HS-5 (cell line): ENCODE results near the gene C19orf67.

ENCODE experiments used
- DNase-seq: peaks from one replicate; pipeline ENCODE4 v3.0.0-alpha.2; 2012; ENCODE audit warnings: low read depth

Gene C19orf67

DNA sequence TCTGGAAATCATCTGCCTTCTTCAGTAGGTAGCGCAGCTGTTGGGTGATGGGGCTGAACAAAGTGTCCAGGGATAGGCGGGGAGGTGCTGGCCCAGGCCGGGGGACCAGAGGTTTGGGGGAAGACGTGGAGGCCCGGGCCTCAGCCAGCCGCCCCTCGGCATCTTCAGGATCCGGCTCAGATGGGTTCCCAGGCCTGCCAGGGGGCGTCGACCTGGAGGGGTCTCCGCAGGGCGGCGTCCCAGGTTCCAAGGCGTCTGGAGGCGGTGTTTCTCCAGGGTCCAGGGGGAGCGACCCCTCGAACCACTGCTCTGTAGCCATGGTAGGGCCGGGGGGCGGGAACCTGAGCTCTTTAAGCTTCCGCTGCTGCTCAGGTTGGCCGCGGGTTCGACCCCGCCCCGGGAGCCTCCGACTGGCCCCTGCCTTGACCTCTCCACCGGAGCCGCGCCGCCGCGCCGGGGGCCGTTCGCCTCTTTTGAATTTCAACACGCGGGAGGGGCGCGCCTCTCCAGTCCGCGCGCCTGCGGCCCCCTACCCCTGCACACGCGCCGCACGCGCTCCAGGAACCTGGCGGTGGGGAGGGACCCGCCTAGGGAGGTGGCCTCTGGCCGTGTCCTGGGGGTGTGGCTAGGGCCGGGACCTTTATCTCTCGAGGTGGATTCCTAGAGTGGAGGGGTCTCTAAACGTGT is at the start of gene C19orf67:
C19orf67 (minus strand) TSS at position 475 of the 687 bp plus-strand sequence; CDS start at position 319, 156 bp downstream.
- no peak for DNase-seq

DNA sequence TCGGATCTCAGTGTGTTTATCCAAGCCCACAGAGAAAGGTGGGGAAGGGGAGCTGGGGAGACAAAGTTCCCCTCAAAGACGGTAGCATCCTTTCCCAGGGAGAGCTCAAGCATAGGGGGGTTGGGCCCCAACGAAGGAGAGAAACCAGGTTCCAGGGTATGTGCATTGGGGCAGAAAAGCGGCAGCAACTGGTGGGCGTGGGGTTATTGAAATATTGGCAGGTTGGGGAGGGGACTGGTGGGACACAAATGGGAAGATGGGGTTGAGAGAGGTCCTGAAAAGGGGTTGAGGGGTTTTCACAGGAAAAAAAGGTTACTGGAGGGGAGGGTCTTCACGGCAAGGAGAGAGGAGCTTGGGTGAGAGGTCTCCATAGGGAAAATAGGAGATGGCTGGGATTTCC is 49.8 kb upstream of the C19orf67 start:
- no peak for DNase-seq

DNA sequence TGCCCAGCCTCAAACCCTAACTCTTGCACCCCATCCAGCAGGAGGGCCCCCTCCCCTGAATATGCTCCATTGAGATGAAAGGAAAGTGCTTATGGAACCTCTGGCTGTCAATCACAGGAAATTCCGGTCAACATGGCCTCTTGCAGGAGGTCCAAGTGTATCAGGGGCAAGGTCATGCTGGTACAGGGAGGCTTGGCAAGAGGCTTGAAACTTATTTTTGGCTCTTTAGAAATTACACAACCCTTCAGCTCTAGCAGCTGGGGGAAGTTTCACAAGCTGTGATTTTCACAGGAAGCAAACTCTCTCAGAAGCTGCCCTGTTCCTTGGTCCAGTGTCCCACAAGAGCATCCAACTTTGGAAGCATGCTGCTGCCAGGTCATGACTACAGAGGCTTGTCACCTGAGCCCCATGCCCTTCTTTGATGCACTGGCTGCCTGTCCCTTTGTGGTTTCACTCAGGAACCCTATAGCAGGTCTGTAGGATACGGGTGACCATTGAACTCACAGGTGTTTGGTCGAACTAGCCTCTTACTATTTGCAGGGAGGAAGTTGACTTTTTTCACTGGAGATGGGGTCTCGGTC is 42.4 kb upstream of the C19orf67 start:
- DNase-seq: no peak

DNA sequence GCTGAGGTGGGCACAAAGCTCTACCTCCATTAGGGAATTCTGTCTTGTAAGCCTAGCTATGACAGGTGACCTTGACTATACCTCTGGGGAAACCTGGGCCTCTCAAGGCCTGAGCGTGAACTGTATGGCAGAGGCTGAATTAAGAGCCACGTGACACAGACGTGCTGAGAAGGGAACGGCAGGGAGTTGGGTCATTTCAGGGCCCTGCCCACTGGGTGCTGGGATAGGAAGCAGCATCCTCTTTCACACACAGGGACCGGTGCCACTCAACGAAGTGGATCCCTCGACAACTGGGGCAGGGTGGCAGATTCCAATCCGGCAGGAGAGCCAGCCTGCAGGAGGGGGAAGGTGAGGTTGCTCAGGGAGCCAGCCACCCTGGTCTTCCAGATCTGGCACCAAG is 41.6 kb upstream of the C19orf67 start:
- no peak for DNase-seq

DNA sequence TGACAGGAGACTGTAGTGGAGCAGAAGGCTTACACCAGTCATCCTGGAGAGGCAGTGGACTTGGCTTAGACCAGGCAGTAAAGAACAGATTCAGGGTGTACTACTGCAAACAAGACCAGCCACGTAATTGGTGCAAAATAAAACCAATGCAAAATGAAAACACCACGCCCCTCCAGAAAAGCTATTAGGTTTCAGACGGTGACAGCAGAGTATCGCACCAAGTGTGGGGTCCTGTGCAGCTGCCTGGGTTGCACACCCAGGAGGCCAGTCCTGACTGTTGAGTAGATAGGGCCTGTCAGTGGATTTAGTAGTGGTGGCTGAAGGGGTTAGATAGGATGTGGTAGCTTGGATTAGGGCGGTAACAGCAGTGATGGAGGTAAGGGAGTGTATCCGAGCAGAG is 37.3 kb upstream of the C19orf67 start:
- DNase-seq: no peak

DNA sequence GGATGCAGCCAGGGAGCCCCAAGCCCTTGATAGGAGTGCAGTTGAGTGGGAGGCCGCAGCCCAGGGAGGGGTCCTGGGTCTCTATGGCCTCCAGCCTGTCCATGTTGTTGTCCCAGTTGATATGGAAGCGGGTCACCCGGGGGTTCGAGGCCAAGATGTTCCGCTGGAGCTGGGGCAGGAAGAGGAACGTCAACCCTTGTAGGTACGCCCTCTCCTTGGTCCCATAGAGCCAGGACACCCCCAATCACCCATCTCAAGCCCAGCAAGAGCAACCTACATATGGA is 34.9 kb upstream of the C19orf67 start:
- no peak for DNase-seq

DNA sequence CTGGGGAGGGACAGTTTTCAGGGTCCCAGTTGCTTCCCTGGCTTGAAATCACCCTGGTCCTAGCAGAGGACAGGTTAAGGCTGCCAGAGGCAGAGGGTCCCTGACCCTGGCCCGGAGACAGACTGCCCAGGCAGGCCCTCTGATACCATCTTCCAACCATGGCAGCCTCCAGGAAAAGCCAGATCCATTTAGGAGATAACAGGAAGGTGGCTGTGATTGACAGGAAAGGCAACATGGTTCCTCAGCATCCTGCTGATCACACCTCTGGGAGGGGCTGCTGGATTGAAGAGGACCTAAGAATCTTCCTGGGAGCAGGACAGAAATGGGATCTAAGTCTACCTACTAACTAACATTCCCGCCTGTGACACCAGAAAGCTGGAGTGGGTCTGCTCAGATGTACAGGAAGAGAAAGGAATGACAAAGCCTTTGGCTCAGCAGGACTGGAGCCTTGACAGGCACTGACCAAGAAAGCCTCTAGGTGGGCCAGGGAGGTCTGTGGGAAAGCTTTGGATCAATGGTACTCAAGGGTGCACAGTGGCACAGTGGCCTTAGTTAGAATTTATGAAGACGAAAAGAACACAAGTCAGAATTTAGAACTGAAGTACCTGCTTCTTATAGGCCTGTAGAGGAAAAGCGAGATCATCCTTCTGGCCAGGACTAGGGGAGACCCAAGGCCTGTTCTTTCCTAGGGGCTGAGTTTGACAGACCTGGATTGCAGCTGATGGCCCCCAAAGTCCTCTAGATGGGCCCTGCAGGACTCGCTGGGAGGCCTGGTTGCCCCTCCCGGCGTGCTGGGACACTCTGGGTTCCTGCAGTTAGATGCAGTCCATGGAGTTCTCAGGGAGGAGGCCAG is 34.3 kb upstream of the C19orf67 start:
- DNase-seq: no peak

DNA sequence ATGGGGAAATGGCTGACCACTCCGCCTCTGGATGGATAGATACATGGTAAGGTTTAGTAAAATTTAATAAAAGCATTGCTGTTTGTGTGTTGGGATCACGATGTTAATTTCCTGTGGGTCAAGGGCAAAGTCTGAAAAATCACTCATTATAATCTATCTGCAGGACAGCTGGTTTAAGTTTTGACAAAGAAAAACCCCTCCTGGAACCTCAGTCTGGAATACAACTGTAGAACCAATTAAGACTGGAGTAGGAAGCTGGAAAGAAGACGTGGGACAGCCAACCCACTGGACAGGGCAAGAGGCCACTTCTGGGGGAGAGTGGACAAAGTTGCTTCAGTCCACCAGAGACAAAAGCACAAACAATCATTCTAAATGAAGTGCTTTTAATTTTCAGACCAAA is 33.6 kb upstream of the C19orf67 start:
- no peak for DNase-seq

DNA sequence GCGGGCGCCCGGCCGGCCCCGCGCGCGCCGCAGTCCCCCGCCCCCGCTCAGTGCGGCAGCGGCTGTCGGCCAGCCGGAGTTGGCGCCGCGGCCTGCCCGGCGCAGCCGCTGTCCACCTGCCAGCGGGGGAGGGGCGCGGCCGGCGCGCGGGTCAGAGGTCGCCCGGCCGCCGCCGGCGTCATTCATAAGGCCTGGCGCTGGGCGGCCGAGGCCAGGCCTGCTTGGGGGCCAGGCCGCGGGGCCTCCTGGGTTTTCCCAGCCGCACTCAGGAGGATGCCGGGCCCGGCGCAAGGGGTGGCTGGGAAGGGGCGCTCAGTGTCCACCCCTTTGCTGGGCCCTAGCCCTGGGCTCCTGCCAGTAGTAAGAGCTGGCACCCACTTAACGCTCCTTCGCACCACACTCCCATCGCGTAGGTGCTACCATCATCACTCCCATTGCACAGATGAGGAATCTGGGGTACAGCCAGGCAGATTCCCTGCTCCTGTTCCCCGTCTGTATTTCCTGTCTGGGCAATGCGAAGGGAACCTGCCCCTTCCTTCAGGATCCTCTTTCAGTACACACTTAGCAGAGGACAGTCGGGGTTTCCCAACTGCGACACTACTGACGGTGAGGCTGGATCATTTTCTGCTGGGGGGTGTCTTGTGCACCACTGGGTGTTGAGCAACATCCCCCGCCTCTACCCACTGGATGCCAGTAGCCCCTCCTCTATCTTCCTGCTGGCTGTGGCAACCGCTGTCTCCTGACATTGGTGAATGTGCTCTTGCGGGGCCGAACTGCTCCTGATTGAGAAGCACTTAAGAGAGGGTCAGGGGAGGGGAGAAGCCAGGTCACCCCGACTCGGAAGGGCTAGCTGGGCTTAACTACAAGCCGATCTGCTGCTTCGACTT is 32.8 kb upstream of the C19orf67 start:
- no peak for DNase-seq

DNA sequence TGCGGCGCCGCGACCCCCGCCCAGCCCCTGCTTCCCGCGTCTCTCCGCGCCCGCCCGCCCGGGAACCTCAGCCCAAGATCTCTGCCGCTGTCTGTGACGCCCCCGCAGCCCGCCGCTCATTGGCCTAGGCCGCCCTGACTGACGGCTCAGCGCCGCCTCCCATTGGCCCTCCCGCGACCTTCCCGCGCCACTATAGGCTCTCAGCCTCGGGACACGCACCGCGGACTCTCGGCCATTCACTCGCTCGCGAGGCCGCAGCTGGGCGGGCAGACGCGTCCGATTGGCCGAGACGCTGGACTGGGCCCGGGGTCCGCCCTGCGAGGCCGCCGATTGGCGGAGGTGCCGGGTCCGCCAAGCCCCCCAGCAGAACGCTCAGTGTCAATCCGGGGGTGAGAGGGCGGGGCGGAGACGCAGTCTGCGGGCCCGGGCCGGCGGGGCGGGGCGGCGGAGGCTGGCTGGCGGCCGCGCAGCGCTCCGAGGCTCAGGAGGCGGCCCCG is 32.1 kb upstream of the C19orf67 start, which contains the start of gene PRKACA:
PRKACA (minus strand) TSS at position 95 of the 497 bp plus-strand sequence. CDS start 215 bp downstream, outside the sequence.
- DNase-seq: peak; percentile 97

DNA sequence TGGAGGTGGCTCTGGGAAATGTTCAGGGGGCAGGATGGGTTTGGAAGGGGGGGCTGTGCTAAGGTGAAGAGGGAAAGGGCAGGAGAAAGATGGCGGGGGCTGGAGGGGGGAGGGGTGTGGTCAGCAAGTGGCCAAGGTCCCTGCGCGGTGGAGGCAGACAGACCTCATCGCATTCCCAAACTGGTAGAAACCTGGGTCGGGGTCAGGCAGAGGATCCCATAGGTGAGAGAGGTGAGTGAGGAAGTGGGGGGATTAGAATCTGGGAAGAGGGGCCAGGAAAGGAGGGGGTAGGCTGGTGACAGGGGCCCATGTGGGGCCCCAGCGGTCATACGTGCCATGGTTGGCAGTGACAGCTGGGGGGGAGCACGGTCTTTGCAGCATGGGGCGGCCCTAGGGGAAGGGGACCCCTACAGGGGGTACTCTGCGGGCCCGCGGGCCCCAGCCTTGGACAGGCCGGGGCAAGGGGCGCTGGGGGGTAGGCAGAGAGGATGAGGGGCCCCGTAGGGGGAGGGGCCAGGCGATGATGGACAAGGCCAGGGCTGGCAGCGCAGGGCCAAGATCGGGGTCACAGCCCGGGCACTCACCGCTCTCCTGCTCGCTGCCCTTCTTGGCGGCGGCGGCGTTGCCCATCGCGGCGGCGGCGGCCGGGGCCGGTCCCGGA is 31.5 kb upstream of the C19orf67 start:
- no peak for DNase-seq

DNA sequence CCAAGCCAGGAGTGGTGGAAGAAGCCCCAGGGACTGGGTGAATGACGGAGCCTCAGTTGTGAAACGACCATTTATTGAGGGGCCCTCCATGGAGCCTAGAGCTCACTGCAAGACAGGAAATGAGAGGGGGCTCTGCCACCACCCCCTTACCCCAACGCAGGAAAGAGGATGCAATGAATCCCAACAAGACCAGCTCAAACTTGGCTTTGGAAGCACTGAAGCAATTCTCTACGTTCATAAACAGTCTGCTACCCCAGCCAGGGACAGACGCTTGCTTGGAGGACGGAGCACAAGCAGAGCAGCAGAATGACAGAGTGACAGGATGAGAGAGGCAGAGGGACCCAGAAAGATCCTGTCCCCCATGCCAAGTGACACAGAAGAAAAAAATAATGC is 30.9 kb upstream of the C19orf67 start:
- no peak for DNase-seq

DNA sequence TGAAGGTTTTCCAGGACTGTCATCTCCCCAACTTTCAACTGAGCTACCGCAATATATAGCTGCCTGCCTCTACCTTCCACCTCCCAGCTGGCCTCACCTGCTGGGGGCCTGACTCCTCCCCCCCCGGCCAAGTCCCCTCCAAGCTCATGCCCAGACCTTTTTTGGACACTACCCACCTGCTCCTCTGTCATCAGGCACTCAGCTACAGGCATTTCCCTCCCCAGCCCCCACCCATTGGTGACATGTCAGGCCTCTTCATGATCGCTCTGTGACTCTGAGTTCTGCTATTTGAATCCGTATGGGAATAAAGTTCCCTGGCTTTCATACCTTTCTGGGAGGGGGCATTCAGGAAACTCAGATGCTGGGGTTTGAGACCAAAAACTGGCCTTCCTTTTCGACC is 30.2 kb upstream of the C19orf67 start:
- DNase-seq: no peak

DNA sequence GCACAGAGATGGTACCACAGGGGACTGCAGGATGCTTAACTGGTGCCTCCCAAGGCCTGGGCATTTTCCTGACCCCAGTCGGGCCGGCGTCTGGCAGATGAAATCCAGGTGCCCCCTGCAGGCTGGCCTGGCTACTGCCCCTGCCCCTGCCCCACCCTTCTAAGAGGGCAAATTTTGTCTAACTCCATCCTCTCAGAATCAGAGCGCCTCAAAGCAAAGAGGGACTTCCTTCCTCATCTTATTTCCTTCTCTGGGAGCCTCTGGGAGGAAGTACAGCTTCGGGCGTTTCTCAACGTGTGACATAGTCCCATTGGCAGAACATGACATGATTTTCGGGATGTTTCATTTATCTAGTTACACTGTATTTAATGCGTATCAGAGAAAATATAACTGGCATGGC is 29.3 kb upstream of the C19orf67 start:
- no peak for DNase-seq

DNA sequence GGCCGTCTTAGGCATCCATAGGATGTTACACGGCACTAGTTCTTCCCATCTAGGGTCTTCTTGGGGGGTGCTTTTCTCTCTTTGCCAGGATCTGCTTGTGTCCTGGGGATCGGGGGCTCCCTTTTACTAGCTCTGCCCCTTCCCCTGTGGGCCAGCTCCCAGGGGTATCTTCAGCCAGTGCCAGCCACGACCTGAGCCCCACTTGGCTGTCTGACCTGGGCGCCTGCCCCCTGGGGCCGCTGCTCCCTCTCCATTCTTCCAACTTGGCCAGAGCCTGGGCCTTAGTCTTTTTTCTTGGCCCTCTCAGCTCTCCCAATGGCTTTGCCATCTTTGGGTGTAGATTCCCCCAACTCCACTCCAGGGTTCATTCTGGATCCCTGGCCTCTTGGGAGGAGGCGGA is 28.9 kb upstream of the C19orf67 start:
- DNase-seq: no peak

DNA sequence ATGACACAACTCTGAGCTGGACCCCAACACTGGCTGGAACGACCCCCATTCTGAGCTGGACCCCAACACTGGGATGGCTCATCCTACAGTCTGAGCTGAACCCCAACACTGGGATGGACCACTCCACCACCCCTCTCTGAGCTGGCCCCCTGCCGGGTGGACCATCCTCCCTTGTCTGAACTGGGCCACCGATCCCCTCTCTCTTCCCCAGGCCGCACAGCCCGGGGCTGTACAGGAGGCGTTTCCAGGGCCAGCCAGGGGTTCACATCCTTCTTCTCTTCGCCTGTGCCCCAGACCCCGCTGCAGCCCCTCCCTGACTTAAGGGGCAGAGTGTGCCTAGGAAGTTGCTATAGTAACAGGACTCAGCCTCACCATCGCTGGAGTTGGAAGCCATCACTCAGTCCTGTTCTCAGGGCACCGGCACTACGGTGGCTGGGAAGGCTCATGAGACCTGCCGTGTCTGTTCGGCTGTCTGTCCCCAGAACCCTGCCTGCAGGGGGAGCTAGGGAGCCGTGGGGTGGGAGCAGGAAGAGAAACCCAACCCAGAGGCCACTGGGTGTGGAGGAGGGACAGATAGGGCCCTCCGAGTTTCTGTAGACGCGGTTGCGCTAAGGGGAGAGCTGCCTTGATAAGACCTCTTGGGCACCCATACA is 28.3 kb upstream of the C19orf67 start:
- no peak for DNase-seq

DNA sequence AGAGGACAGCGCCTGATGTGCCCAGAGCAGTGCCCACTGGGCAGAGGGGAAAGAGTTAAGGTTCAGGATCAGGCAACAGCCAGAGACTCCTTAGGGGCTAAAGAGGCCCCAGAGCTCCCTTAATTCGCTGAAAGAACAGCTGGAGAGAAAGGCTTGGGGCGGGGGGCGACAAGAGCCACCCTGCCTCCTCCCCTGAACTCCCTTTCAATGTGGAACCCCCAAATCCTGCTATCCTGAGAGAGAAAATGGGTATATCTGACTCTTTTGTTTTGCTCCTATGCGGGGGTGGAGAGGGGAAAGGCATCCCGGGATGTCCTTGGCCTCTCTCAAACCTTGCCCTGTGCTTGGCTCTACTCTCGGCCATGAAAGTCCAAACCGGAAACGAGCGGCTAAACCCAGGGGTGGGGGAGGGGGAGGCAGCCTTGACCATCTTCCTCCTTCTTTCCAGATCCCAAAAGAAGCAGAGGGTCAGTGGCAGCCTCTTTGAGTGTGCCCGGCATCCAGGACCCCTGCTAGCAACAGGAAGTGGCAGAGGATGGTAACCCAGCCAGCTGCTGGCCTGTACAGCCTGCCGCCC is 27.3 kb upstream of the C19orf67 start:
- DNase-seq: no peak

DNA sequence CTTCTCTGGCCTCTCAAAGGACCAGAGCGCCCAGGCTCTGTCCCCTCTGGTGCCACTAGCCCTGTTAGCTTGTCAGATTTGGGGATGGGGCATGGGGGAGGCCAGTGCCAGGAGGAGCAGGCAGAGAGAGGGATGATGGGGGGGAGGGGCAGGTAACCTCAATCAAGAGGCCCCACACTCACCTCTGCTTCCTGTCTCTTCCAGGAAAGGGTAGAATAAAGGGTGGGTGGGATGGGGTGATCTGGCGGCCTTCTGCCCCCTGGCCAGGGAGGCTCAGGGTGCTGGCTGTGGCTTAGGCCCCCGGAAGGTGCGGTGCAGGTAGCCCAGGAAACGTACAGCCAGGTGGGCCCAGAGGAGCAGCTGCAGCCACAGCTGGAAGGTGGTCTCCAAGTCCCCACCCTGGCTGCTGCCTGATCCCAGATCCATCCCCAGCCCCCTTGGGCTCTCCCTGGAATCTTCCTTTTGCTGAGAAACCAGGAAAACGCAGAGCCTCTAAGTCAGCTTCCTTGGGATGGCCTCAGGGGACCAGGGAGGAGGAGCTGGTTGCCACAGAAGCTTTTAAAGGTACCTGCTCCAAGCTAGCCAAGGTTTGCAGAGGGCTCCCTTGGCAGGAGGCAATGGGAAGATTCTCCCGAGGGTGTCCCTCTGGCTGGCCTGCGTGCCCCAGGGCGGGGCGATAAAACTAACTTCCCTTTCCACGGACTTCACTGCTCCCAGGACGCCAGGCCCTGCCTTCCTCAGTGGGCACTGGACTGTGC is 26.6 kb upstream of the C19orf67 start:
- no peak for DNase-seq

DNA sequence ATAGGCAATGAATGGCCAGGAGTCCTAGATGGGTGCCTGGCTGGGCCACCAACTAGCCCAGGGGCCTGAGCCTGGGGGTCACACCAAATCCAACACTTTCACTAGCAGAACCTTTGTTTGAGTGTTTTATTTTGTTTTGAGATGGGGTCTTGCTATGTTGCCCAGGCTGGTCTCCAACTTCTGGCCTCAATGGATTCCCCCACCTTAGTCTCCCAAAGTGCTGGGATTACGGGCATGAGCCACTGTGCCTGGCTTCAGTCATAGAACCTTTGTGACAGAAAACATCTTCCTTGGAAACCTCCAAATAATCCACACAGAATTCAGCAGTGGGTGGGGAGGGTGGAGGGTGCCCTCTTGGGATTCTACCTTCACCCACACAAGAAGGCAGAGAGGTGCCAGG is 25.9 kb upstream of the C19orf67 start:
- no peak for DNase-seq

DNA sequence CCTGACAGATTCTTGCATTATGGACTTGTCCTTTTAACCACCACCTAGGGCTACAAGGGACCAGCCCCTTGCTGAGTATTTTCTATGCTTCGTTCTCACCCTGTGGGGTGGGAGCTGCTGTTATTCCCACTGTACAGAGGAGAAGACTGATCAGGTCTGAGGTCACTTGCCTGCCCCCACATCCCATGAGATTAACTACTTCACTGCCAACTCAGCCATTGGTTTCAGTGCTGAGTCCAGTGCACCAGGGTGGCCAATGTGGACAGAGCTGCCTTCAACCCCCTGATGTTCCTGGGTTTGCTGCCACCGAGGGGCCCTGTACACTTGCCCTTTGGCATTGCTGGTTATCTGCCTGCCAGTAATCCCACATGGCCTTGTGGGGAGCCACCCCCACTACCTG is 25.1 kb upstream of the C19orf67 start:
- no peak for DNase-seq
